Brain microvascular endothelial cell (primary cell): ENCODE results near the gene COX7A2L.

Source experiments
- DNase-seq: peaks from one replicate; pipeline ENCODE4 v3.0.0-alpha.2; 2020
- H3K27ac ChIP-seq: fragments of 250-450 bp; sonication (Bioruptor Pico); 2 replicates; pipeline ENCODE4 v1.5.1; 2020; ENCODE audit warnings: mild to moderate bottlenecking, moderate library complexity
- H3K27me3 ChIP-seq: fragments of 250-450 bp; sonication (Bioruptor Pico); replicated peaks from 2 replicates; pipeline ENCODE4 v1.5.1; 2020; ENCODE audit warnings: mild to moderate bottlenecking
- H3K36me3 ChIP-seq: fragments of 250-450 bp; sonication (Bioruptor Pico); replicated peaks from 2 replicates; pipeline ENCODE4 v1.5.1; 2020; ENCODE audit warnings: mild to moderate bottlenecking
- H3K4me3 ChIP-seq: 2 replicates; pipeline ENCODE4 v1.5.1; 2011; ENCODE audit warnings: low read depth, mild to moderate bottlenecking, control low read depth, low read length, moderate library complexity
- CTCF ChIP-seq: IDR thresholded peaks from 2 replicates; pipeline ENCODE4 v1.5.1; 2011; ENCODE audit warnings: low read depth, mild to moderate bottlenecking, moderate library complexity, low read length, control low read depth, inconsistent platforms; ENCODE audit errors: missing control alignments
- in situ Hi-C: cut with HindIII; loops from 2 replicates; pipeline ENCODE4 v1.10.0; 2017; ENCODE audit warnings: low sequenced_read_pairs, low pct_ligation_motif_present

Gene COX7A2L

DNA sequence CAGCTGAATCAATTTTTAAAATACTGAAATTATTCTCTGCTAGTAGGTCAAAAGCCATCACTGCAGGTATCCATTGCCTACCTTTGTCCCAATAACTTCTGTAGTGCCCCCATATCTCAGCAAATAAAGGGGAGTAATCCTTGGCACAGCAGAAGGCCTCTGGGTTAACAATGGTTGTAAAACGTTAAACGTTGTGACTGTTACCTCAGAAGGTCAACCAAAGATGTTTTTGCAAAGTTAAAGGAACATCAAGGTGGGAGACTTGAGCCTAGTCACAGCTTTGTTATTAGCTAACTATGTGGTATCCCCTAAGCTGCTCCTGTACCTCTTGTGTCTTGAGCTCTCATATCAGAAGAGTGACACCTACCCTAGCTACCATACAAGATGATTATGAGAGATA is 60.5 kb downstream of the COX7A2L start:
- Histone ChIP-seq H3K36me3 (peaks cover 27% of the 10 kb centered on the region), H3K27ac (no peak overlapping the region), H3K4me3 (no peak overlapping the region), H3K27me3 (no peaks in the 10 kb centered on the region)
- in situ Hi-C loops, result loop anchor here (25.0 kb wide), 1 partner anchor 188 kb away; no protein-coding TSS in a partner anchor
- no peak for TF ChIP-seq CTCF
- DNase-seq, result no peak
